HAP-1 (cell line): Measurements from ENCODE around the gene CDC27.
"Not testable (repeated sequence)": the region's sequence is repeated elsewhere in the genome, so short reads cannot be mapped to it uniquely, and the experiment has no call there.

Experiments used
- DNase-seq, 2 experiments: peaks; one replicate each; pipeline ENCODE4 v3.0.0-alpha.2; 2016 to 2020; ENCODE audit warnings: low spot score in 2 of 2
- H3K27me3 ChIP-seq: fragments of 250-450 bp; sonication (Bioruptor Pico); 2 replicates; pipeline ENCODE4 v1.5.1; 2020; ENCODE audit warnings: low read depth, mild to moderate bottlenecking, moderate library complexity
- H3K36me3 ChIP-seq: fragments of 250-450 bp; sonication (Bioruptor Pico); replicated peaks from 2 replicates; pipeline ENCODE4 v1.5.1; 2020; ENCODE audit warnings: mild to moderate bottlenecking
- H3K4me1 ChIP-seq: fragments of 250-450 bp; sonication (Bioruptor Pico); 2 replicates; pipeline ENCODE4 v1.5.1; 2020; ENCODE audit warnings: mild to moderate bottlenecking
- H3K4me3 ChIP-seq: fragments of 250-450 bp; sonication (Bioruptor Pico); 2 replicates; pipeline ENCODE4 v1.5.1; 2020; ENCODE audit warnings: mild to moderate bottlenecking, moderate library complexity
- H3K9me3 ChIP-seq: fragments of 250-450 bp; sonication (Bioruptor Pico); 2 replicates; pipeline ENCODE4 v1.5.1; 2020; ENCODE audit warnings: mild to moderate bottlenecking, moderate library complexity
- in situ Hi-C: fragments of 300-500 bp; cut with MboI; formaldehyde crosslinking; loops from 3 replicates; pipeline ENCODE4 v1.14.3; 2020; ENCODE audit warnings: low sequenced_read_pairs, inconsistent platforms, mixed read lengths

The CDC27 gene

DNA sequence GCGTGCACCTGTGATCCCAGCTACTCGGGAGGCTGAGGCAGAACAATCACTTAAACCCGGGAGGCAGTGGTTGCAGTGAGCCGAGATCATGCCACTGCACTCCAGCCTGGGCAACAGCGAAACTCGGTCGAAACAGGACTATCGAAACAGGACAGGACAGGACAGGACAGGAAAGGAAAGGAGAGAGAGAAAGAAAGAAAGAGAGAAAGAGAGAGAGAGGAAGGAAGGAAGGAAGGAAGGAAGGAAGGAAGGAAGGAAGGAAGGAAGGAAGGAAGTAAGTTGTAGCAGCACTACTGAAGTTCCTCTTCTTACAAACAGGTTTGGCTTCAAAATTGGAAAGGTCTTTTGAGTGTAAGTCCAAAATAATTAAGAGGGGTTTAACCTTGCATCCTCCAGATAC lies 14.3 kb downstream of the CDC27 start:
- Histone ChIP-seq H3K4me1 (peaks cover 30% of the 10 kb centered on the region), H3K36me3 (peaks cover 42% of the 10 kb centered on the region)
- H3K27me3 ChIP-seq, H3K9me3 ChIP-seq, H3K4me3 ChIP-seq, DNase-seq, in situ Hi-C loops: not testable (repeated sequence)

DNA sequence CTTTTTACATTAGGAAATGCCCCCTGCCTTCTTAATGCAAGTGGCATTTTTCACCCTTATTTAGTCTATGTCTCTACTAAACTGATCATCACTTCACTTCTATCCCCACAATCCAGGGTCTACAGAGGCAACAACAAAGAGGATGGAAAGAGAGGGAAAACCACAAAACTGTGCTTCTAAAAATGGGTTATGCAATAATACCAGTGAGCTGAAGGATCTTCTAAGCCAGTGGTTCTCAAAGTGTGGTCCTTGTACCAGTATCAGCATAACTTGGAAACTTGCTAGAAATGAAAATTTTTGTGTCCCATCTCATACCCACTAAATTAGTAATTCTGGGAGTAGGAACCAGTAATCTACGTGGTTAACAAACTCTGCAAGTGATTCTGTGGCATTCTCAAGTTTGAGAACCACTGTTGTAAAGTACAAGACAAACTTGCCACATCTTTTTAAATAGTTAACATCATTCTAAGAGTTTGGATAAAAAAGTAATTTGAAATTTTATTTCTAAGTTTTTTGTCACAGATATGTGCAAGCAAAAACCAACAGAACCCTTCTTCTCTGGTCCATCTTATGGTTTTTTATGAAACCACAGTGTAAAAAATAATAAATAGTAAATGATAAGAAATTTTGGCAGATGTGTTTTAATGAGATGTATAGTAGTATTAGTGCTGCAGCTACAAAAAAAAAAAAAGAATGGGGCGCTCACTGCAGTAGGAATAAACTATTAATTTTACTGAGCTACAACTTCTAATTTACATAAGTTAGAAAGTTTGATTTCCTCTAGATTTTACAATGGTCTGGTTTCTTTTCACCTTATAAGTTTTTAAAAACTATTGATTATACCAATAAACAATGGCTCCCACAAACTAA lies 16.2 kb downstream of the CDC27 start:
- Histone ChIP-seq H3K9me3 (no peaks in the 10 kb centered on the region), H3K36me3 (peaks cover 40% of the 10 kb centered on the region), H3K4me3 (no peak overlapping the region)

DNA sequence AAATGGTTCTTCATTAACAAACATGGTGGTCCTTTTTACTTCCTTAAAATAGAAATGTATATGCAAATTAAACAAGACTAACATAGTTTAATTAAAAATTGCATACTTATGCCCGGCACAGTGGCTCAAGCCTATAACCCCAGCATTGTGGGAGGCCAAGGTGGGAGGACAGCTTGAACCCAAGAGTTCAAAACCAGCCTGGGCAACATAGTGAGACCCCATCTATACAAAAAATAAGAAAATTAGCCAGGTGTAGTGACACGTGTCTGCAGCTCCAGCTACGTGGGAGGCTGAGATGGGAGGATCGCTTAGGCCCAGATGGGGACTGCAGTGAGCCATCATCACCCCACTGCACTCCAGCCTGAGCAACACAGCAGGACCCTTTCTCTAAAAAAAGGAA lies 18.4 kb downstream of the CDC27 start:
- no peak for DNase-seq

More for the DNA sequence above, 16.2 kb downstream of the CDC27 start:
- in situ Hi-C loops = no loop called here
- DNase-seq = no peak
- no peaks in the 10 kb centered on the region for H3K27me3 ChIP-seq
- peaks cover 30% of the 10 kb centered on the region for H3K4me1 ChIP-seq

DNA sequence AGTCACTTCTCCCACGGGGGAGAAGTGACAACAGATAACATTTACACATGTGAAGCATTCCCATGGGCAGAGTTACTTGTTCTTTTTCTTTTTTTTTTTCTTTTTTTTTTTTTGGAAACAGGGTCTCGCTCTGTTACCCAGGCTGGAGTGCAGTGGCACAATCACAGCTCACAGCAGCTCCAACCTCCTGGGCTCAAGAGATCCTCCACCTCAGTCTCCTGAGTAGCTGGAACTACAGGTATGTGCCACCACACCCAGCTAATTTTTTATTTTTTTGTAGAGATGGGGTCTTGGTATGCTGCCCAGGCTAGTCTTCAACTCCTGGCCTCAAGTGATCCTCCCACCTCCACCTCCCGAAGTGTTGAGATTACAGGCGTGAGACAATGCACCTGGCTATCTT lies 20.2 kb downstream of the CDC27 start:
- H3K9me3 ChIP-seq, in situ Hi-C loops, DNase-seq, H3K4me3 ChIP-seq, H3K27me3 ChIP-seq: not testable (repeated sequence)
- H3K4me1 ChIP-seq = peaks cover 12% of the 10 kb centered on the region
- H3K36me3 ChIP-seq = peaks cover 55% of the 10 kb centered on the region

More for the DNA sequence above, 18.4 kb downstream of the CDC27 start:
- peaks cover 12% of the 10 kb centered on the region for H3K4me1 ChIP-seq
- in situ Hi-C loops = no loop called here
- H3K9me3 ChIP-seq = no peaks in the 10 kb centered on the region
- no peaks in the 10 kb centered on the region for H3K27me3 ChIP-seq
- peaks cover 48% of the 10 kb centered on the region for H3K36me3 ChIP-seq
- H3K4me3 ChIP-seq = no peak overlapping the region

DNA sequence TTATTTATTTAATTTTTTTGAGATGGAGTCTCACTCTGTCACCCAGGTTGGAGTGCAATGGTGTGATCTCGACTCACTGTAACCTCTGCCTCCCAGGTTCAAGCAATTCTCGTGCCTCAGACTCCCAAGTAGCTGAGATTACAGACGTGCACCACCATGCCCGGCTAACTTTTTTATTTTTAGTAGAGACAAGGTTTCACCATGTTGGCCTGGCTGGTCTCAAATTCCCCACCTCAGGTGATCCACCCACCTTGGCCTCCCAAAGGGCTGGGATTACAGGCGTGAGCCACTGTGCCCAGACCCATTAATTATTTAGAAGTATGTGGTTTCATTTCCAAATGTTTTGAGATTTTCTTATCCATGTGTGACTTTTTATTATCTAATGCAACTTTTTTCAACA lies 22.2 kb downstream of the CDC27 start:
- H3K9me3 ChIP-seq, H3K27me3 ChIP-seq, H3K4me3 ChIP-seq, DNase-seq, H3K4me1 ChIP-seq, in situ Hi-C loops: not testable (repeated sequence)
- peaks cover 53% of the 10 kb centered on the region for H3K36me3 ChIP-seq

- in situ Hi-C loops = no loop called here
- H3K27me3 ChIP-seq = no peaks in the 10 kb centered on the region
- peaks cover 62% of the 10 kb centered on the region for H3K36me3 ChIP-seq
- H3K4me3 ChIP-seq = no peak overlapping the region
- no peak for DNase-seq
- no peaks in the 10 kb centered on the region for H3K4me1 ChIP-seq
- H3K9me3 ChIP-seq = no peaks in the 10 kb centered on the region
Measured at GRCh38 chr17:47165137-47165536, 24.0 kb downstream of the CDC27 start.

DNA sequence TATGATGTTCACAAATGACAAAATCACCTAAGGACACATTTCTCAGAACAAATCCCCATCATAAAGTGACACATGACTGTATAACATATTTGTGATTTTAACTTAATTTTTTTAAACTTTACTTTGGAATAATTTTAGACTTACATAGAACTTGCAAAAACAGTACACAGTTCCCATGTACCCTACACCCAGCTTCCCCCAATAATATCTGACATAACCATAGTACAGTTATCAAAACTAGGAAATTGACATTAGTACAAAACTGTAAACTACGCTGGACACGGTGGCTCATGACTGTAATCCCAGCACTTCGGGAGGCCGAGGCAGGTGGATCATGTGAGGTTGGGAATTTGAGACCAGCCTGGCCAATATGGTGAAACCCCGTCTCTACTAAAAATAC lies 24.8 kb downstream of the CDC27 start:
- in situ Hi-C loops = no loop called here
- H3K36me3 ChIP-seq = peaks cover 59% of the 10 kb centered on the region
- no peak overlapping the region for H3K4me3 ChIP-seq
- no peaks in the 10 kb centered on the region for H3K4me1 ChIP-seq
- DNase-seq = no peak
- no peaks in the 10 kb centered on the region for H3K27me3 ChIP-seq
- no peaks in the 10 kb centered on the region for H3K9me3 ChIP-seq

DNA sequence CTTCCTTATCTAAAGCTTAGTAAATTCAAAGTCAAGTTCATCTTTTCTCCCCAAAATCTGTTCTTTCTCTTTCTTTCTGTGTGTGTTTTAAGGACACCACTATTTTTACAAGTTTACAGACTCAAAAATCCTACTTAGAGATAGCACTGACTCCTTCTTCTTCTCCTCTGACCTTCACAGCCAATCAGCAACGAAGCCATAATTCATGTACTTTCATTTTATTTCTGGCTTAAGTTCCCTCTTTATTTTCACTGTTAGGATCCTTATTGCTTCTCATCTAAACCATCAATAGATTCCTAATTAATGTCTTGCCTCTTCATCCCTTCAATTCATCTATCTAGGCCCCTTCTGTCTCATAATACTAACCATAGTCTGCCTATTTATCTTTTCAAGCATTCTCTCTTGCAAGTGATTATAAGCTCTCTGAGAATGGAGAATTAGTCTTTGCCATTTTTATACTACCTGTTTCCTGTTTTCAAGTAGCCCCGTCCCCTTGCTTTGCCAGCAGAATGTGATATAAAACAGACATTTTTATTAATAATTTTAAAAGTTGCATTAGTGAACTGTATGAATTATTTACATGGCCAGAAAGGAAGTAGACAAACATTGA lies 27.0 kb downstream of the CDC27 start:
- Histone ChIP-seq H3K27me3 (no peaks in the 10 kb centered on the region), H3K4me3 (no peak overlapping the region), H3K4me1 (no peaks in the 10 kb centered on the region), H3K9me3 (no peaks in the 10 kb centered on the region), H3K36me3 (peaks cover 62% of the 10 kb centered on the region)
- in situ Hi-C loops = no loop called here
- DNase-seq = no peak

DNA sequence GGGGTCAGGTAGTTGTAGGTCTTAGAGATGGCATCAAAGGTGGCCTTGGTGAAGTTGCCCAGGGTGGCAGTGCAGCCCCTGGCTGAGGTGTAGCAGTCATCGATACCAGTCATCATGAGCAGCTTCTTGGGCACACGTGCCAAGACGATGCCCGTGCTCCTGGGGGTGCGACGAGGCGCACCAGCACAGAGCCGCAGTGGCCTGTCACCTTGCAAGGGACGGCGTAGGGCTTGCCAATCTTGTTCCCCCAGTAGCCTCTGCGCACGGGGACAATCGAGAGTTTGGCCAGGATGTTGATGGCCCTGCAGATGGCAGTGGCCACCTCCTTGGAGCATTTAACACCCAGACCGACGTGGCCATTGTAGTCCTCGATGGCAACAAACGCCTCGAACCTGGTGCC lies 29.8 kb downstream of the CDC27 start:
- H3K36me3 ChIP-seq = peaks cover 70% of the 10 kb centered on the region
- no peak for DNase-seq
- in situ Hi-C loops = no loop called here
- H3K4me1 ChIP-seq = no peaks in the 10 kb centered on the region
- no peaks in the 10 kb centered on the region for H3K9me3 ChIP-seq
- no peak overlapping the region for H3K4me3 ChIP-seq
- H3K27me3 ChIP-seq = no peaks in the 10 kb centered on the region

- Histone ChIP-seq H3K27me3 (no peaks in the 10 kb centered on the region), H3K4me1 (peaks cover 15% of the 10 kb centered on the region), H3K9me3 (no peaks in the 10 kb centered on the region), H3K4me3 (no peak overlapping the region), H3K36me3 (peaks cover 62% of the 10 kb centered on the region)
- in situ Hi-C loops = loop anchor here (25.0 kb wide), 1 partner anchor 467 kb away; no protein-coding TSS in a partner anchor
- peak; percentile 64 to 82 for DNase-seq
Measured at GRCh38 chr17:47145351-47145750, 43.7 kb downstream of the CDC27 start.

GRCh38 chr17:47135235-47135634 lies 53.9 kb downstream of the CDC27 start:
- H3K36me3 ChIP-seq = peaks cover 48% of the 10 kb centered on the region

DNA sequence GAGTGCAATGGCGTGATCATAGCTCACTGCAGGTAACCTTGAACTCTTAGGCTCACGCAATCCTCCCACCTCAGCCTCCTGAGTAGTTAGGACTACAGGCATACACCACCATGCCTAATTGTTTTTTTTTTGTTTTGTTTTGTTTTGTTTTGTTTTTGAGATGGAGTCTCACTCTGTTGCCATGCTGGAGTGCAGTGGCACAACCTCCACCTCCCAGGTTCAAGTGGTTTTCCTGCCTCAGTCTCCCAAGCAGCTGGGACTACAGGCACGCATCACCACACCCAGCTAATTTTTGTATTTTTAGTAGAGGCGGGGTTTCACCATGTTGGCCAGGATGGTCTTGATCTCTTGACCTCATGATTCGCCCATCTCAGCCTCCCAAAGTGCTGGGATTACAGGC lies 54.7 kb downstream of the CDC27 start:
- H3K36me3 ChIP-seq = peaks cover 51% of the 10 kb centered on the region
- DNase-seq, H3K4me1 ChIP-seq, H3K27me3 ChIP-seq, H3K9me3 ChIP-seq, H3K4me3 ChIP-seq: not testable (repeated sequence)
- in situ Hi-C loops = loop anchor here (25.0 kb wide), 1 partner anchor 478 kb away; no protein-coding TSS in a partner anchor

More at GRCh38 chr17:47135235-47135634, 53.9 kb downstream of the CDC27 start:
- DNase-seq = no peak
- H3K27me3 ChIP-seq = no peaks in the 10 kb centered on the region
- H3K4me1 ChIP-seq = no peaks in the 10 kb centered on the region
- in situ Hi-C loops = loop anchor here (25.0 kb wide), 1 partner anchor 477 kb away; no protein-coding TSS in a partner anchor
- no peaks in the 10 kb centered on the region for H3K9me3 ChIP-seq
- H3K4me3 ChIP-seq = no peak overlapping the region

GRCh38 chr17:47131761-47132160 lies 57.3 kb downstream of the CDC27 start:
- Histone ChIP-seq H3K9me3 (no peaks in the 10 kb centered on the region), H3K36me3 (peaks cover 46% of the 10 kb centered on the region), H3K27me3 (no peaks in the 10 kb centered on the region), H3K4me3 (no peak overlapping the region), H3K4me1 (no peaks in the 10 kb centered on the region)
- DNase-seq = no peak
- in situ Hi-C loops = loop anchor here (25.0 kb wide), 1 partner anchor 481 kb away; no protein-coding TSS in a partner anchor

GRCh38 chr17:47126835-47127234 lies 62.3 kb downstream of the CDC27 start:
- H3K4me3 ChIP-seq, H3K4me1 ChIP-seq, H3K9me3 ChIP-seq, H3K27me3 ChIP-seq, DNase-seq: not testable (repeated sequence)
- H3K36me3 ChIP-seq = peaks cover 59% of the 10 kb centered on the region
- in situ Hi-C loops = loop anchor here (25.0 kb wide), 1 partner anchor 485 kb away; no protein-coding TSS in a partner anchor
